Measurements from ENCODE around the gene ANO10.

Gene ANO10

DNA sequence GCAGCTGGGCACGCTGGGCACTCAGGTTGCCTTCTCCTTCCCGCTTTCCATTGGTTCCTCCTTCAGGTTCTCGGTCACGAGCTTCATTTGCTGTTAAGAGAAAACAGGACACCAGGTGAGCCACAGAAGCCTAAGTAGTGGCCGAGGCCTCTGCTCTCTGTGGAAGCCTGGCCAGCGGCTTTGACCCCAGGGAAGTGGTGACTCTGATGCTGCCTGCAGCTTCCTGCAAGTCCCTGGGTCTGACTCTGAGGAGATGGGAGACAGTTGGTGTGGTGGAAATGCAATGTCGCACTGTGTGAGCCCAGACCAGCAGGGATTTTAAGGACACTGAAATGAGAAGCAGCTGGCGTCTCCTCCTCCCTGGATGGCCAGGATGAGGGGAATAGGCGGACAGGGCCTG, 254.9 kb downstream of the ANO10 start (continued):
- TF ChIP-seq BCL11A (tag by site-specific recombination; IDR thresholded peaks at IDR 0.05; ENCODE audit: low read depth) (no peak), MZF1 (tag by site-specific recombination; IDR thresholded peaks at IDR 0.05; ENCODE audit: borderline replicate concordance) (no peak), BCL11B (tag by site-specific recombination; IDR thresholded peaks at IDR 0.05; ENCODE audit: low read depth) (no peak)

DNA sequence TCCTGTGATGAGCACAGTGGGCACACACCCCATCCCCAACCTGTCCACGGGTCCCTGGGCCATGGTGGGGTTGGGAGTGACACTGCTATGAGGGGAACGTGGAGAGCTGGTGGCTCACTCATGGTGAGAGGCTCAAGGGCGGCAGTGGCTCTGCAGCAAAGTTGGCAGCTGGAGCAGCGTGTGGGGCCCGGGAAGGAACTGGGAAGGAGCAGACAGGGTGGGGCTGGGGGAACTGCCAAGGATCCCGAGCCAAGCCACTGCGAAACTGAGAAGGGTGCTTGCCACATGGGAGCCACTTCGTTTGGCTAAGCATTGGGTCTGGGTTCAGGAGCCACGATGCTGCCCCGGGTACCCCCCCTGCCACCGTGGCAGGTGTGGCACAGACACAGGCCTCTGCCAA, 255.3 kb downstream of the ANO10 start:
- Histone ChIP-seq H3K4me1 (ENCODE audit: control insufficient read depth, insufficient read depth, low read length) (no peaks in the 10 kb centered on the region), H3K36me3 (ENCODE audit: control insufficient read depth in 2 of 2, insufficient read depth in 1 of 2, low read length in 2 of 2) (peaks cover 0 to 8% of the 10 kb centered on the region in 2 experiments; a peak in 1 of 3 replicates), H3K9me3 (ENCODE audit: control insufficient read depth, insufficient read depth, low read depth, low read length) (no peaks in the 10 kb centered on the region), H3K4me3 (ENCODE audit: low read depth, low read length) (no peak overlapping the region), H3K27ac (ENCODE audit: extremely low read depth, low read depth, low read length) (no peak overlapping the region)
- ChIA-PET POLR2A (no interaction called here), CTCF (no interaction called here)
- no peak for TF ChIP-seq ZNF558 (tag by site-specific recombination; IDR thresholded peaks at IDR 0.05)
- TF ChIP-seq ZNF837 (tag by site-specific recombination; IDR thresholded peaks at IDR 0.05): no peak
- TF ChIP-seq ZNF629 (tag by site-specific recombination; IDR thresholded peaks at IDR 0.05): no peak
- no peak for TF ChIP-seq ZNF155 (tag by site-specific recombination; IDR thresholded peaks at IDR 0.05)
- no peak for TF ChIP-seq ZNF175 (tag by site-specific recombination; IDR thresholded peaks at IDR 0.05)
- no peak for TF ChIP-seq MEIS1 (CRISPR knock-in tag; IDR thresholded peaks at IDR 0.05; ENCODE audit: borderline replicate concordance)
- no peak for TF ChIP-seq ZNF24 (tag by site-specific recombination; IDR thresholded peaks at IDR 0.05)
- no peak for TF ChIP-seq ZNF561 (tag by site-specific recombination; IDR thresholded peaks at IDR 0.05; ENCODE audit: borderline replicate concordance)
- TF ChIP-seq ZSCAN16 (tag by site-specific recombination; IDR thresholded peaks at IDR 0.05): no peak
- TF ChIP-seq MZF1 (tag by site-specific recombination; IDR thresholded peaks at IDR 0.05; ENCODE audit: borderline replicate concordance): no peak
- no peak for TF ChIP-seq ZNF521 (tag by site-specific recombination; IDR thresholded peaks at IDR 0.05)

DNA sequence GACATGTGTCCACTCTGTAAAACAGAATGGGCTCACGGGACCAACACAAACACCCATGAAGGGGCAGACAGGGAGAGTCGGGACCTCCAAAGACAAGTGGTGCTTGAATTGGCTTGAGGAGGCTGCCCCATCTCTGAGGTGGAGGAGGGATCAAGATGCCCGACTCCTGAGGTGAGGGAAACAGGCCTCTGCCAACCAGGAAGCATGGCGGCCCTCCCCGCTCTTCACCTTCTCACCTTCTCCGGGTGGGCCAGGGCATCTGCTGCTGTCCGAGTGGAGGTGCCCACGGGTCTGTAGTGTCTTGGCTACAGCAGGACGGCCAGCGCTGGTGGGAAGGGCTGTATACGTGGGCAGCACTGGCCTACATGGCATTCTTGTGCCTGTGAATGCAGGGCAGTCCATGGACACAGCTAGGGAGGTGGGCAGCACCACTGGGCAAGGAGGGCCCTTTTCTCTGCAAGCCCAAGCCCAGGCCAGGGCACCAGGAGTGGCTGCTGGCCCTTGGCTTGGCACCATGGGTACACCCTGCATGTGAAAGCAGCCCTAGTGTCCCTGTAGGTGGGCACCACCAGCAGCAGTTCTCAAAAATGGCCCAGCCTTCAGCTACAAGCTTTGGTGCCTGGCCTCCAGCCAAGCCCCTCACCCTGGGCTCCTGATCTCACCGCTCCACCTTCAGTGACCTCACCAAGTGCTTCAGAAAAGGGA, 256.1 kb downstream of the ANO10 start:
- CTCF ChIA-PET: no interaction called here
- no peaks in the 10 kb centered on the region for H3K9me3 ChIP-seq (ENCODE audit: control insufficient read depth, insufficient read depth, low read depth, low read length)
- peaks cover 0 to 8% of the 10 kb centered on the region in 2 experiments; a peak in 1 of 3 replicates for H3K36me3 ChIP-seq (ENCODE audit: control insufficient read depth in 2 of 2, insufficient read depth in 1 of 2, low read length in 2 of 2)
- POLR2A ChIA-PET: no interaction called here
- no peak overlapping the region for H3K27ac ChIP-seq (ENCODE audit: extremely low read depth, low read depth, low read length)
- H3K4me1 ChIP-seq (ENCODE audit: control insufficient read depth, insufficient read depth, low read length): no peaks in the 10 kb centered on the region
- no peak overlapping the region for H3K4me3 ChIP-seq (ENCODE audit: low read depth, low read length)
- TF ChIP-seq, protein P1, sequence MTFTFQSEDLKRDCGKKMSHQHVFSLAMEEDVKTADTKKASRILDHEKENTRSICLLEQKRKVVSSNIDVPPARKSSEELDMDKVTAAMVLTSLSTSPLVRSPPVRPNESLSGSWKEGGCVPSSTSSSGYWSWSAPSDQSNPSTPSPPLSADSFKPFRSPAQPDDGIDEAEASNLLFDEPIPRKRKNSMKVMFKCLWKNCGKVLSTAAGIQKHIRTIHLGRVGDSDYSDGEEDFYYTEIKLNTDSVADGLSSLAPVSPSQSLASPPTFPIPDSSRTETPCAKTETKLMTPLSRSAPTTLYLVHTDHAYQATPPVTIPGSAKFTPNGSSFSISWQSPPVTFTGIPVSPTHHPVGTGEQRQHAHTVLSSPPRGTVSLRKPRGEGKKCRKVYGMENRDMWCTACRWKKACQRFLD (tag by site-specific recombination; IDR thresholded peaks at IDR 0.05): no peak

DNA sequence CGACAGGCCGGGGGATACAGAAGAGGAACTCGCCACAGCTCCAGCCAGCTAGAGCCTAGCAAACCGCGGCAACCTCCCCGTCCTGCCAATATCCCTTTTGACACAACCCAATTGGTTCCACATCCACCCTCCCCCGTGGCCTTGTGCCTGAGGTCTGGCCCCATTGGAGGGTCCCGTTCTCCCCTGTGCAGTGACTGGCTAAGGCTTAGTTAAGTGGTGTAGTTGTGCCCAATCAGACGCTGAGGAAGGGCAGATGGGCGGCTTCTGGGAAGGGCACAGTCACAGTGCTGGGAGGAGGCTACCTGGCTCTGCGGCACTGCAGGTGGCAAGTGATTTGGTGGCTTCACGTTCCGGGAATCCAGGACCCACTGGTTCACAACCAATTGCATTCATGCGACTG, 256.9 kb downstream of the ANO10 start:
- TF ChIP-seq ZNF530 (tag by site-specific recombination; IDR thresholded peaks at IDR 0.05; ENCODE audit: low read depth) (no peak), IKZF3 (tag by site-specific recombination; IDR thresholded peaks at IDR 0.05) (no peak), HOXC10 (CRISPR knock-in tag; IDR thresholded peaks at IDR 0.05) (no peak)
- TF ChIP-seq, protein P2, sequence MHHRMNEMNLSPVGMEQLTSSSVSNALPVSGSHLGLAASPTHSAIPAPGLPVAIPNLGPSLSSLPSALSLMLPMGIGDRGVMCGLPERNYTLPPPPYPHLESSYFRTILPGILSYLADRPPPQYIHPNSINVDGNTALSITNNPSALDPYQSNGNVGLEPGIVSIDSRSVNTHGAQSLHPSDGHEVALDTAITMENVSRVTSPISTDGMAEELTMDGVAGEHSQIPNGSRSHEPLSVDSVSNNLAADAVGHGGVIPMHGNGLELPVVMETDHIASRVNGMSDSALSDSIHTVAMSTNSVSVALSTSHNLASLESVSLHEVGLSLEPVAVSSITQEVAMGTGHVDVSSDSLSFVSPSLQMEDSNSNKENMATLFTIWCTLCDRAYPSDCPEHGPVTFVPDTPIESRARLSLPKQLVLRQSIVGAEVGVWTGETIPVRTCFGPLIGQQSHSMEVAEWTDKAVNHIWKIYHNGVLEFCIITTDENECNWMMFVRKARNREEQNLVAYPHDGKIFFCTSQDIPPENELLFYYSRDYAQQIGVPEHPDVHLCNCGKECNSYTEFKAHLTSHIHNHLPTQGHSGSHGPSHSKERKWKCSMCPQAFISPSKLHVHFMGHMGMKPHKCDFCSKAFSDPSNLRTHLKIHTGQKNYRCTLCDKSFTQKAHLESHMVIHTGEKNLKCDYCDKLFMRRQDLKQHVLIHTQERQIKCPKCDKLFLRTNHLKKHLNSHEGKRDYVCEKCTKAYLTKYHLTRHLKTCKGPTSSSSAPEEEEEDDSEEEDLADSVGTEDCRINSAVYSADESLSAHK (tag by site-specific recombination; IDR thresholded peaks at IDR 0.05): no peak
- H3K36me3 ChIP-seq (ENCODE audit: control insufficient read depth in 2 of 2, insufficient read depth in 1 of 2, low read length in 2 of 2): peaks cover 0 to 8% of the 10 kb centered on the region in 2 experiments; a peak in 1 of 3 replicates
- no peaks in the 10 kb centered on the region for H3K9me3 ChIP-seq (ENCODE audit: control insufficient read depth, insufficient read depth, low read depth, low read length)
- CTCF ChIA-PET: no interaction called here
- POLR2A ChIA-PET: no interaction called here
- H3K27ac ChIP-seq (ENCODE audit: extremely low read depth, low read depth, low read length): no peak overlapping the region
- H3K4me1 ChIP-seq (ENCODE audit: control insufficient read depth, insufficient read depth, low read length): no peaks in the 10 kb centered on the region
- no peak overlapping the region for H3K4me3 ChIP-seq (ENCODE audit: low read depth, low read length)
